Retina (tissue), 1 donor: ENCODE measurements around the gene ADAMTS4.
"Not testable (repeated sequence)": the region's sequence is repeated elsewhere in the genome, so short reads cannot be mapped to it uniquely, and the experiment has no call there.

Experiments used
- DNase-seq: peaks from one replicate; pipeline ENCODE4 v3.0.0-alpha.2; 2016

The ADAMTS4 gene, protein sequence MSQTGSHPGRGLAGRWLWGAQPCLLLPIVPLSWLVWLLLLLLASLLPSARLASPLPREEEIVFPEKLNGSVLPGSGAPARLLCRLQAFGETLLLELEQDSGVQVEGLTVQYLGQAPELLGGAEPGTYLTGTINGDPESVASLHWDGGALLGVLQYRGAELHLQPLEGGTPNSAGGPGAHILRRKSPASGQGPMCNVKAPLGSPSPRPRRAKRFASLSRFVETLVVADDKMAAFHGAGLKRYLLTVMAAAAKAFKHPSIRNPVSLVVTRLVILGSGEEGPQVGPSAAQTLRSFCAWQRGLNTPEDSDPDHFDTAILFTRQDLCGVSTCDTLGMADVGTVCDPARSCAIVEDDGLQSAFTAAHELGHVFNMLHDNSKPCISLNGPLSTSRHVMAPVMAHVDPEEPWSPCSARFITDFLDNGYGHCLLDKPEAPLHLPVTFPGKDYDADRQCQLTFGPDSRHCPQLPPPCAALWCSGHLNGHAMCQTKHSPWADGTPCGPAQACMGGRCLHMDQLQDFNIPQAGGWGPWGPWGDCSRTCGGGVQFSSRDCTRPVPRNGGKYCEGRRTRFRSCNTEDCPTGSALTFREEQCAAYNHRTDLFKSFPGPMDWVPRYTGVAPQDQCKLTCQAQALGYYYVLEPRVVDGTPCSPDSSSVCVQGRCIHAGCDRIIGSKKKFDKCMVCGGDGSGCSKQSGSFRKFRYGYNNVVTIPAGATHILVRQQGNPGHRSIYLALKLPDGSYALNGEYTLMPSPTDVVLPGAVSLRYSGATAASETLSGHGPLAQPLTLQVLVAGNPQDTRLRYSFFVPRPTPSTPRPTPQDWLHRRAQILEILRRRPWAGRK

DNA sequence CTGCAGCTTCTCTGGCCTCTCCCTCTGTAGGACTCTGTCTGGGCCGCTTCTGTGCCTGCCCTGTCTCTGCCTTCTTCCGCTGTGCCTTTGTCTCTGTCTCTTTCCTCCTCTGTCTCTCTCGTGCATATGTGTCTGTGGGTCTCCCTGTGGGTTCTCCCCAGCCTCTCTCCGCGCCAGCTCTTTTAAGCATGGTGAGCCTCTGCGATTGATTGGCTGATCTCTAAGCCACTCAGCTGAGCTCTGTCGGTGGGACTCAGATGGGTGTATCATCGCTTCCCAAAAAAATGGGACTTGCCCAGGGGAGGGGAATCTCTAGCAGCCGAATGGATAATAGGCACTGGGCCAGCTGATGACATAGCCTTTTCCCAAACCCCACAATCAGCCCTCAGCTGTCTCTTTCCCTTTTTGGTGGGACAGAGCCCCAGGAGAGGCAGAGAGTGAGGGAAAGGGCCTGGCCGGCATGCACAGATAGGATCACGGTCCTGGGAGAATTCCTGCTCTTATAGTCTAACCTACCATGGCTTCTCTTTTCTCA is at the start of gene ADAMTS4:
Gene ADAMTS4 (minus strand): TSS at position 158 of the 535 bp plus-strand sequence. CDS start 427 bp downstream, outside the sequence.
- no peak for DNase-seq

DNA sequence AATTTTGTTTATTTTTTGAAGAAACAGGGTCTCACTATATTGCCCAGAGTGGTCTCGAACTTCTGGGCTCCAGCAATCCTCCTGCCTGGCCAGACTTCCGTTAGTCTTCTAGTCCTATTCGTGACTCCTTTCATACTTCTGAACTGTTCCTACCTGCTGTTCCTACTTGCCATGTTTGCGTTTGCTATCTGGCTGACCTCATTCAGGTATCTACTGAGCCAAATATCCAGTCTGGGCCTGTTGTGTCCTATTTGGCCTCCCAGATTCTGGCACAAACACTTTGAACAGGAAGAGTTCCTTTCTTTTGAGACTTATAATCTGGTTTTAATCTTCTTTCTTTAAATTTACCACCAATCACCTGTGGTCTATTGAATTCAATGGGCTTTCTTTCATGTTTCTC is 46.0 kb upstream of the ADAMTS4 start:
- no peak for DNase-seq

DNA sequence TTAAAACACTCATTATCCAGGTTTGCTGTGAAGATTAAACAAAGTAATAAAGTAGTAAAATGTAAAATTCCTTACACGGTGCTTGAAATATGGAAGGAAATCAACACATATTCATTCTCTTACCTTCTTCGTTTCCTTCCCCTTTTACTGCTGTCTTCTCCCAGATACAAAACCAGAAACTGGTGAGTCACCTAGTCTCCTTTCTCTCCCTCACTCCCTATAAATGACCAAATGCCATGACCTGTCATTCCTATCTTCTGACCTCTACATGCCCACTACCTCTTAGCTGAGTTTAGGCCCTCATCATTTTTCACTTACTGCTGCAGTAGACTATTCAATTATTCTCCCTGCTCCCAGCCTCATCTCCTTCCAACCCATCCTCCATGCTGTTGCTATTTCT is 43.5 kb upstream of the ADAMTS4 start:
- no peak for DNase-seq

DNA sequence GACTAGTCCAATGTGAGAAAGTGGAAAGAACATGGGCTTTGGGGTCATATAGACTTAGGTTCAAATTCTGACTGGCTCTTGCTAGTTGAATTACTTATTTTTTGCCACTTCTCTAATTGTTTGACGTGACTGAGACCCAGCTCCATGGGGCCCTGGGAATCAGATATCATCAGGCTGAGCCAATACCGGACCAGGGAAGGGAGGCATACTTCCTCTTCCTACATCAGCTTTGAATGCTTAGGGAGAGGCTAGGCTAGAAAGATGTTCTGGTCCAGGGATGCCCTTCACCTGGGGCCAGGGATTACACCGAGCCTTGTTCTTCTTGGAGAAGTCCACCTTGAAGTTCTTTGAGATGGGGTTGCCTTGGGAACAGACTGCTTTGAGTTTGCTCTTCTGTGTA is 42.8 kb upstream of the ADAMTS4 start:
- DNase-seq: no peak

DNA sequence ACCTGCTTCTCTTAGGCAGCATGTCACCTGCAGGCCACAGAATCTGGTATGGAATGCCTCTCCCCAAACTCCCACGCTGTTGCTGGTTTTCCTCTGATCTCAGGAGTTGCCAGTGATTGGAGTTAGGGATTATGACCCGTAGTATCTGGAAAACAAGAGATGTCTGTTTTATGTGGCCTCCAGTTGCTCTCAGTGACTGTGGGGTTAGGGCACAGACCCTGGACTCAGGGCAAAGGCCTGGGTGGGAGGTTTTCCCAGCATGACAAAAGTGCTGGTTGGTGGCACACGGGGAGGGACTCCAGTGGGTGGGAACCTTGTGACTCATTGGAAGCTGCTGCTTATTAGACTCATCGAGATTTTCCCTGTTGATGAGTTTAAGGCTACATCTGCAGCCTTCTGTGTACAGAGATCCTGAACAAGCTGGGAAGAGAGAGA is 39.2 kb upstream of the ADAMTS4 start, which contains the start of gene NR1I3:
Gene NR1I3 (minus strand): TSS at position 165 of the 435 bp plus-strand sequence. CDS start 1,638 bp downstream, outside the sequence.
- no peak for DNase-seq

DNA sequence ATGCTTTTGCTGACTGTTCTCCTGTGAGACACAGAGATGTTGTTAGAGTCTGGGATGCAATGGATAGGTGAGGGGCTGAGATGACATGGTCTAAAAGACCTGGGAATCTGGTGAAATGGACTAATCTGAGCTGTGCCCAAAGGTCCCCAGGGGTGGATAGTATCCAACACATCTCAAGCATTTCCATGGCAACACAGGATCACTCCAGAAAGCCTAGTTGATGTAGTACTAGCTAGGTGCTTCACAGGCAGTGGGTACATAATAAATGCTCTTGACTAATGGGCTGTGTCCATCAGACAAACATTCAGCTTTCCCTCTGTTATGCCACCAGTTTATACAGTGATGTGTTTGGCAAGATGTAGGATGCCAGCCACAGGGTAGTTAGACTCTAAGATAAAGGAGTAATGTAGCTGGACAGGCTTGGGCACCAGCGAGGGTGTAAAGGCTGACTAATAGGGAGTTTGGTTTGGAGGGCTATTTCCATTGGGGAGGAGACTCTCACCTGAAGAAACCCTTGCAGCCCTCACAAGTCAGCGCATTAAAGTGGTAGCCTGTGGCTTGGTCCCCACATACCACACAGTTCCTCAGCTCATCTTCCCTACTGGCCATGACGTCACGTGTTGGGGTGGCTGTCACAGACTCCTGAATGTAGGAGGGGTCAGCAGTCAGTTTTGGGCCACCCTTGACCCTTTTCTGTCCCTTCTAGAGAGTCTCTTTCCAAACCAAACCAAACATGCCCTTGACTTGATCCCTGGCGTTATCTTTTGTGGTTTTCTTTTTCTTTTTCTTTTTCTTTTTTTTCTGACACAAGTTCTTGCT is 37.3 kb upstream of the ADAMTS4 start:
- no peak for DNase-seq

DNA sequence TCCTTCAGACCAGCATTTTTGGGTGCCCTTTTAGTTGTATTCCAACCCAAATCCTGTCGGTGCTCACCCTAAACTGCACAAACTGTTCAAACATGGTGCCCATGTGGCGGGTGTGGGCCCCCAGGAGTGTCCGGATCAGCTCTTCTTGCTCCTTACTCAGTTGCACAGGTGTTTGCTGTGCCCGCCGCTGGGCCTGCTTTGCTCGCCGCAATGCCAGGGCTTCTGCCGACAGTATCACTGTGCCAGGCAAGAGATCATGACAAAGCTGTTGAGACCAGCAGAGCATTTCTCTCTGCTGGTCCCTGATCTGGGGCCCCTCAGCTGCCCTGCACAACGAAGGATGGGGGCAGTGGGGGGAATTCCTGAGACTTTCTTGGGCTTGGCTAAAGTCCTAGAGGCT is 34.2 kb upstream of the ADAMTS4 start:
- no peak for DNase-seq

DNA sequence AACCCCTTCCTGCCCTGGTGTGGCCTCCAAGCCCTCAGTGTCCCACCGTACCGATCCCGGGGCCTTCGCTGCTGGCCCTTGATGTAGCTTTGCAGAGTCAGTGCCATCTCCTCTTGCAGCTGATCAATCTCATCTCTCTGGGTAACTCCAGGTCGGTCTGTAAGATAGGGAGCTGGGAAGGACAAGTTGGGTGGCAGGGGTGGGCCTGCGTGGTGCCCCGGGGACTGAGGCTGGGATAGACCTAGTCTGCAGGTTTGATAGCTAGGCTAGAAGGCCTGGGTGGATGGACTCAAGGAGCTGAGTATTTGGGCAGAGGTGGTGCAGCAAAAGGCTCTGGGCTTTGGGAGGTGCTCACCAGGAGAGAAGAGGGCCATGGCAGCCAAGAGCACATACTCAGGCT is 31.9 kb upstream of the ADAMTS4 start:
- no peak for DNase-seq

DNA sequence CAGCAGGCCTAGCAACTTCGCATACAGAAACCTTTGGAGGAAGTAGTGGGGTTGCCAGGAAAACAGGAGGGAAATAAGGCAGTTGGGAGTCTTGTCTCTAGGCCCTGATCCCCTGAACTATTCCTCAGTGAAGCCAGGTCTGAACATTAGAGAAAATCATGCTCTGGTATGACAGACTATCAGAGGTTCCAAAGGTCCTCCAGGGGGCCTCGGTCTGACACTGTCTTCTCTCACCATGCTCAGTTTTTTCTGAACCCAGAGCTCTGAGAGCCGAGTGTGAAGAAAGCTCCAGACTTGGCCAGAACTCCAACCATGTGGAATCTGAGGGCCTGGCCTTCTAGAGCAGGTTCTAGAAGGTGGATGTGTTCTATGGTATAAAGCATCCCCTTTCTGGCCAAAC is 31.0 kb upstream of the ADAMTS4 start:
- no peak for DNase-seq

DNA sequence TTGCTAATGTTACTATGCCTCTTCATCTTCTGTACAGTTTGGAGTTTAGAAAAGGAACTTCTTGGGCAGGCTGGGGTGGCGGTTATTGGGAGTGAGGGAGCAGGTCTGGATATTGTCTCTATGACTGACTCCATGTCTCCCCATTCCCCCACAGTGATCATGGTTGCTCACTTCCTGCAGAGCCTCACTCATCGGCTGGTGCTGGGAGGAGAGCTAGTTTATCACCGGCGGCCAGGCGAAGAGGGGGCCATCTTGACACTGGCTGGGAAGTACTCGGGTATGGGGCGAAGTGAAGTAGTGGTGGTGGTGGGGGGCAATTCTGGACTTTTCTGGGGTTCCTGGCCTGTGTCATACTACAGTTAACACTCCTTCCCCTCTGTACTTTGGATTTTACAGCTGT is 29.2 kb upstream of the ADAMTS4 start:
- no peak for DNase-seq

DNA sequence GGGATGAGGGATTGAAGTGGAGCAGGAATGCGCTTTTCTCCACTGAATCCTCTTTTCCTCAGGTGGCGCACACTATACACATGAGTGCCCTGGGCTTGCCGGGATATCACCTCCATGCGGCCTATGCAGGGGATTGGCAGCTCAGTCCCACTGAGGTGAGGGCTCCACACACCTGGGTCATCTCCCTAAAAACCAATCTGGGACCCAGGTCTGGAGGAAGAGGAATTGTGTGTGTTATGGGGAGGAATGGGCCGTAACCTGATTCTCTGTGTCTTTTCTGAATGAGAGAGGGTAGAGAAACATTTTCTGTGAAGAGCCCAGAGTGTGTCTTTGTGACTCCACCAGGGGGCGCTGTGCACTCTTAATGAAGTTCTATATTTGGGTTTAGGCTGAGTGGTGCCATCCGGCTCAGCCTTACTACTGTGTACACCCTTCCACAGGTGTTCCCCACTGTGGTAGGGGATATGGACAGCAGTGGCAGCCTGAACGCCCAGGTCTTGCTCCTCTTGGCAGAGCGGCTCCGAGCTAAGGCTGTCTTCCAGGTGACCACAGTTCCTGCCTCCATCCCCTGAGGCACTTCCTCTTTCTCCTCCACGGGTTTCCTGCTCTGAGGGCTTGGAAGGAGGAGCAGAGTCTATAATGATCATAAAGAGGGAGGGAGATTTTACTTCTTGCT is 28.5 kb upstream of the ADAMTS4 start:
- DNase-seq: peak; percentile 74

DNA sequence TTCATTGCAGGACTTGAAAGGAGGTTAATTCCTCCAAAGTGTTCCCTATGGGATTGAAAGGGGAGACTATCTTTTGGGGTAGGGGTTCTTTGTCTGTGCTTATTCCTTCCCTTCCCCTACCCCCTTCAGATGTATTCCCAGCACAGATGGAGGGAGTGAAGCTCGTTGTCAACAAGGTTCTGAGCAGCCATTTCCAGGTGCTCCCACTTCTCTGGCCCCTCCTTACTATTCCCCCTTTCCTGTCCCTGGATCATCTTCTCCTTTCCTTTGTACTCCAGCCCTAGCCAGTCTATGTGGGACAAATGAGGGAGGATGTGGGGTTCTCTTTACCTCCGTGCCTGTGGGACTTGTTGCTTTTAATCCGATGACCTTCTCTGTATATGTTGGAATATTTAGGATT is 27.9 kb upstream of the ADAMTS4 start:
- no peak for DNase-seq

DNA sequence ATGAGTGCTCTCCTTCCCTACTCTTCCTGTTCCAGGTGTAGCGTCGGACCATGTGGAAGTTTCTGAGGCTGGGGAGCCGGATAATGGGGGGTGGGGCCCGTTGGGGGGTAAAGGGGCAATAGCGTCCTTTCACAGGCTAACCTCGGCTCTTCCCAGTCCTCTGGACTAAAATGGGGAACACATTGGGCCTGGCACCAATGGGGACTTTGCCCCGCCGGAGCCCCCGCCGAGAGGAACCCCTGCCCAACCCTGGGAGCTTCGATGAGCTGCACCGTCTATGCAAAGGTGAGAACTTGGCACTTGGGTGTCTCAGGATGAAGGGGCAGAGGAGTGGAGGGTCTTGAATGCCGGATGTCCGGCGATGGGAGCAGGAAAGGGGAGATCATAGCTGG is 27.5 kb upstream of the ADAMTS4 start:
- peak; percentile 9 for DNase-seq

DNA sequence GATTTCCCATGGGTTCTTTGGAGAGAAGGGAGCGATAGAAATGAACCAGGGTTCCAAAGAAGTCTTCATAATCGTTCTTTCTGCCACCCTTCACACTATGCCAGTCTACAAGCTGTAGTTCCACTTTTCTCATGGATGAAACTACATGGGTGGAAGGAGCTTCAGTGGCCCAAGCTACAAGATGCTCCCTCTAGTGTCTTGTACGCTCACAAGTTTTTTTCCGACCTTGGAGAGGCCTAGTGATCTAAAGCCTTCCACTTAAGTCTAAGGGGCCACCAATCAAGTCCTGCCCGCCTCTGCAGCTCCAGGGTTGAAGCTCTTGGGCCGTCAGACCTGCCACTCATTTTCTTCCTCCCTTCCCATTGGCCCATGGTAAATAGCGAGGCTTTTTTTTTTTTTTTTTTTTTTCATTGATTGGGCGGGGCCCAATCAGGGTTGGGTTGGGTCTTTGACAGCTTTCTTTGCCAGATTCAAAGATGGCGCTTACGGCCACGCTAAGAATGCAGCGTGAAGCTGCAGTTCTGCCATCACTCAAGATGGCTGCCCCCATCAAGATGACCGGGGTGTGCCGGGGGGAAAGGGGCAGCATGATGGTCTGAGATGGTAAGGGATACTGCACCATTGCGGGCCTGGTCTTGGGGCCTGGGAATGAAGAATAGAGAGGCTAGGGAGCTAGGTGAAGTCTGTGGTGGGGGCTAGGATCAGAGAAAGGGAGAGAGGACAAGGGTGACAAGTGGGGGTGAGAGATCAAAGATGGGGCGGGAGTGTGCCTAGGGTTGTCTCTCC is 26.9 kb upstream of the ADAMTS4 start, which contains the start of gene TOMM40L:
Gene TOMM40L (plus strand): TSS at position 527 of the 786 bp plus-strand sequence. CDS start 430 bp downstream, outside the sequence.
- DNase-seq: peak; percentile 96

DNA sequence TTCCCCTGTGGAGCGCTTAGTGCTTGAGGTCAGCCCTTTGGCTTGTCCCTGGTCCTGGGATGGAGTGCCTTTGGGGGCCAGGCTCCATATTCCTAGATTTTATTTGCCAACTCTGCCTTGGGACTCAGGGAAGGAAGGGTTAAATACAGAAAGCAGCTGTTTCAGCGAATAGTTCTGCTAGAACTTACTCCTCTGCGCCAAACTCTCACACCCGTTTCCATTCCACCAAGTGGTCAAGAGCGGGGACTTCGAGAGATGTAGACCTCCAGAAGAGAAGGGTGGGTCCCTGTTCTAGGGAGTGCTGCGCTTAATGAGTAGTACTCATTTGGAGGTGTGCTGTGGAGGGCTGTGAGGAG is 26.3 kb upstream of the ADAMTS4 start:
- DNase-seq: no peak

DNA sequence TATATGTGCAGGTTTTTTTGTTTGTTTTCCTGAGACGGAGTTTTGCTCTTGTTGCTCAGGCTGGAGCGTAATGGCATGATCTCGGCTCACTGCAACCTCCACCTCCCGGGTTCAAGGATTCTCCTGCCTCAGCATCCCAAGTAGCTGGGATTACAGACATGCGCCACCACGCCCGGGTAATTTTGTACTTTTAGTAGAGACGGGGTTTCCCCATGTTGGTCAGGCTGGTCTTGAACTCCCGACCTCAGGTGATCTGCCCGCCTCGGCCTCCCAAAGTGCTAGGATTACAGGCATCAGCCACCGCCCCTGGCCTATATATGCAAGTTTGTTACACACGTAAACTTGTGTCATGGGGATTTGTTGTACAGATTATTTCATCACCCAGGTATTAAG is 25.8 kb upstream of the ADAMTS4 start:
- not testable (repeated sequence) for DNase-seq

DNA sequence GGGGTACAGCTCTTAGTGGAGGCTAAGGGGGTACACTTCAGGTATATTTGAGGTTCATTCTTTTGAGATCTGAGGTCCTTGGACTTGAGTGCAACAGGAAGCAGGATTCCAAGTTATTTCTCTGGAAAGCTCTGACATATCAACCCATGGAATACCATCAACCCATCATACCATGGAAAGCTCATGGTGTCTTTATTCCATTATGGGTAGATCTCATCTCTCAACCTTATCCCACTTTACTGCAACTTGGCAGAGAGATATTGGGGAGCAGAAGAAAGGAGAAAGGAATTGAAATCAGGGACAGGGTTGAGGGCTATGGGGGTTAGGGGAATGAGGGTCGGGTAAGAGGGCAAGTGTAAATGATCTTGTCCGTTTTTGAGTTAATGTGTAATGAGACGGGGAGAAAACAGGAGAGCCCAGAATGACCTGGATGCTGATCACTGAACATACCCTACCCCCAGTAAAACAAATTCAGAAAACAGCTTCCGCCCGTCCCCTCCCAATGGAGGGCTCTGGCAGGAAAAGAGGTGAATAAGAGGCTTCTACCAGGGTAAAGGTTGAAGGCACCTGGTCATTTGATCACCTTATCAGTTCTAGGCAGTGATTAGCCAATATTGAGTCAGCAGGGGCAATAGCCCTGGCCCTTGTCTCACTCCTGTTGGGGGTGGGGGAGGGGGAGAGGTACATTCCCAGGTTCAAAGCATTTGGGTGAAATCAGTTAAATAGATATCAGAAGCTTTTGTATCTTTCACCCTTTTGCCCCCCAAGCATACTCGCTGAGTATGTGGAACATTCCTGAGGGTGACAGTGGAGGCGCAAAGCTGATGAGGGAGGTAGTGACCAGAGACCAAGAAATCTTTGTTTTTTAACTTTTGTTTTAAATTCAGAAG is 25.2 kb upstream of the ADAMTS4 start:
- no peak for DNase-seq

DNA sequence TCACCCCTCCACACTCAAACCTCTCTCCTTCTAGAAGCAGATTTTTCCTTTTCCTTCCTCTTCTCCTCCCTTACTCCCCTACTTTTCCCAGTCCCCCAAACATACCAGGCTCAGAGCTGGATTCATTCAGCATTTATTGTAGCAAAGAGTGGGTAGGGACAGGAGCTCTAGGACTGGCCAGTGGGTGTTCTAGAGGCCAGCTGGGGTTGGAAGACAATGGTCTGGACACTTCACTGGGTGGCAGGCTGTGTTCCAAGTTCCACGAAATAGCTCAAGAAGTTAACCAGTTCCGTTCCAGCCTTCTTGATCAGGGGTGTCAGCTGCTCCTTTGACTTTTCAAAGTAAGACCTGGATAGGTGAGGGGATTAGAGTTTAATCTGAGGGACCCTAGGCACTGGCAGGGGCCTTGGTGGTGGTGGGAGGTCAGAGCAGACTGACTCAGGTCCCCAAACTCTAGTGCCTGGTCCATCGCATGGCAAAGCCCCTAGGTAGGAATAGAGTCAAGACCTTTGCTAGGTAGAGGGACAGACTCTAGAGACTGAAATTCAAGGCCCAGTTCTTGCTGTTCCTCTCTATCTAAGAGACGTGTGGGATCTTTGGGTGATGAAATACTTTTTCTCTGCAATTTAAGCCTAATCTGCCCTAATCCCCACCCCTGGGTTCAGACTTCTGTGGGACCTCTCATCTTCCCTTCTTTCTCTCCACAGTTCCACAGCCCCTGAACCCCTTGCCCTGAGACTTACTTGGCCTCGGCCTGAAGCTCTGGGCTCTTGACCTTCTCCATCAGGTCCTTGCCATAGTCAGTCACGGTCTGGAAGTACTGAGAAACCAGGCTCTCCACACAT is 23.5 kb upstream of the ADAMTS4 start:
- no peak for DNase-seq

DNA sequence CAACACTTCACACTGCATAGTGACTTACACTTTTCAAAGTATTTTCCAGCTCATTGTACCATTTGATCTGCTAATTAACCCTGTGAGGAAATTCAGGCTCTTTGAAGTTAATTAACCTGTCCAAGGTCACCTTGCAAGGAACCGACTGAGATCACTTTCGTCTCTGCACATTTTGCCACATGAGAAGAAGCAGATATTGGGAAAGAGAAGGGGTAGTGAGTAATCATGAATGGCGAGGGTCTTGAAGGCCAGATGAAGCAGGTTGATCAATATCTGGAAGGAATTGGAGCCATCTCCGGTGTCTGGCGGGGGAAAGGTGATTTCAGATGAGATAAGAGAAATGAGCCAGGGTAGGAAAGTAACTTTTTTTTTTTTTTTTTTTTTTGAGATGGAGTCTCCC is 21.1 kb upstream of the ADAMTS4 start:
- no peak for DNase-seq
